DOHH2 (cell line): ENCODE results near the gene GFRA4.

Experiments used
- CTCF ChIP-seq: fragments of 200-600 bp; sonication (generic); IDR thresholded peaks from one replicate; pipeline ENCODE4 v1.5.1; 2014; ENCODE audit warnings: antibody characterized with exemption, mild to moderate bottlenecking, low read depth, low read length; ENCODE audit not compliant: poor library complexity, severe bottlenecking
- EZH2phosphoT487 ChIP-seq: fragments of 200-600 bp; sonication (generic); IDR thresholded peaks from 2 replicates; pipeline ENCODE4 v1.6.1; 2017; ENCODE audit warnings: borderline replicate concordance, mild to moderate bottlenecking, antibody characterized with exemption, low read length, moderate library complexity, mixed read lengths

GRCh38 chr20:3667434-3668037 lies 4.3 kb upstream of the GFRA4 start:
- TF ChIP-seq CTCF (no peak), EZH2phosphoT487 (no peak)
